SW480 (cell line): ENCODE measurements around the gene ITGA2.

Experiments
- DNase-seq: peaks from one replicate; pipeline ENCODE4 v3.0.0-alpha.2; 2016; ENCODE audit warnings: low spot score

The ITGA2 gene

DNA sequence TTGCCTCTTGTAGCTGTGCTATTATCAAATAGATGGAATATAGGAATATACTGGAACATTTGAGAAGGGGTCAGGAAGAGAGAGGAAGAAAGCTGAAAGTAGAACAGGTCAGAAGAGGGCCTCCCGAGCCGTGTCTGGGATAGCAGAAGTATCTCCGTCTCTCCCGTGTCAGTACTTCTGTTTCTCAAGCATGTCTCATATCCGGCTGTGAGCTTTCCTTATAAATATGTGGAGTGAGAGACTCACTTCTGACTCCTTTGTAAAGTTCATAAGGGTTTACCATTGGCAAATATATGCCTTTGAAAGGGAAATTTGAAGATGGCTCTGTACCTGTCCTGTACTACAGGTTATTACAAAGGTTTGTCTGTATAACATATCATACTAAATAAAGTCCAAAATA, 70.1 kb downstream of the ITGA2 start:
- DNase-seq, result no peak

DNA sequence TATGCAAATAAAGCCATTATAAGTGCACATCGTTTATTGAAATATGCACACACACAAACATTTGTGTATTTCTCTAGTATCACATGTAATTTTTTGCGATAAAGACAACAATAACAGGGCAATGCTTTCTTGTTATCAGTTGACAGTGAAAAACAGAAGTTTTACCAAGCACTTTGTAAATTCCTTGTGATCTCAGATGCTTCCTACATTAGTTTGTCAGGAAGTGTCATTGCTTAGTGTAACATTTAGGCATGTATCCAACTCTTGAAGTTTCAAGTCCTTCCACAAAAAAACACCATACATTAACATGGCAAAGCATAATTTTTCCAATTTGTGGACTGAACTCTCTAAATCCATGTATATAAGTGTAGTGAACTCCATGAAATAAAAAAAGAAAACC, 74.0 kb downstream of the ITGA2 start:
- no peak for DNase-seq

DNA sequence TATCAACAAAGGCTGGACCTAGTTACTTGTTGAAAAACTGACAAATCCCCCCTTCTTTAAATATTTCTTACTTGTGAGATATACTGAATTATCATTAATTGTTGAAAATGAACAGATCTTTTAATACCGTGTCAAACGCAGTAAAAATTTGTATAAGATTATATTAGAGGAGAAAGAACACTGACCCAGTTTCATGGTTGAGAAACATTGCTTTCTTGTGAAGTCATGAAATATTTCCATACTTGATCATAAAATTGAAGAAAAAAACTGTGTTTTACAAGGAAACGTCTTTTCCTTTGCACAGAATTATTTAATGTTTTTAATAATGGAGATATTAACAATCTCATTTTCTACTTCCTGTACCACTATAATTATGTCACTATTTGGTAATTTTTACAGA, 74.6 kb downstream of the ITGA2 start:
- no peak for DNase-seq

DNA sequence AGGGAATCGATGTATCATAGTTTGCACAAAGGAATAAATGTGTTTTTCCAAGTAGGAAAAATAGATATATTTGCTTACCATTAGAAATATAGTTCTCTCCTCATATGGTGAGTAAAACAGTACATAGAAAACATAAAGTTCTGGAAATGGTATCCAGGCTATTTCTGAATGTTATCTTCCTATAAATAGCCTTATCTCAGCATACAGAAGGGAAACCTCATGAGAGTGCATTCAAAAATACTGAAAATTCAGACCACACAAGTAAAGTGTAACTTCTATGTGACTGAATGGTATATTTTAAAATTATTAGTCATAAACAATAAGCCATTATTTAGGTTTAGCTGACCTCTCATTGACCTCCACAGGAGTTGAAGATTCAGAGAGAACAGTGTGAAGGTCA, 76.9 kb downstream of the ITGA2 start:
- no peak for DNase-seq

DNA sequence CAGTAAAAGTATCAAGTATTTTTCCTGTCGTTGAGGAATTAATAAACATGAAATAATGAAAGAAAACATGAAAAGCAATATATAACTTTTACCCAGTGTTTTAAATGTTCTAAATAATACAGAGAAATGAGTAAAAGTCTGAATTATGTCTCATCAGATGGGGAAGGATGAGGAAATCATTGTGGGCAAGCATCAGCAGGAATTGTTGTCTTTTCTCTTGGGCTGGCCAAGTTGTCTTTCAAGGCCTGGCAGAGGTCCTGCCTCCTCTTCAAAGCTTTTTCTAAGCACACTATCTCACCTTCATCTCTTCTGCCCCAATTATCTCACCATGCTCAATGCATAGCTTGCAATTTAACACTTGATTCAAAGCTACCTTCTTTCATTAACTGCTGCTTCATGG, 78.5 kb downstream of the ITGA2 start:
- DNase-seq, result no peak

DNA sequence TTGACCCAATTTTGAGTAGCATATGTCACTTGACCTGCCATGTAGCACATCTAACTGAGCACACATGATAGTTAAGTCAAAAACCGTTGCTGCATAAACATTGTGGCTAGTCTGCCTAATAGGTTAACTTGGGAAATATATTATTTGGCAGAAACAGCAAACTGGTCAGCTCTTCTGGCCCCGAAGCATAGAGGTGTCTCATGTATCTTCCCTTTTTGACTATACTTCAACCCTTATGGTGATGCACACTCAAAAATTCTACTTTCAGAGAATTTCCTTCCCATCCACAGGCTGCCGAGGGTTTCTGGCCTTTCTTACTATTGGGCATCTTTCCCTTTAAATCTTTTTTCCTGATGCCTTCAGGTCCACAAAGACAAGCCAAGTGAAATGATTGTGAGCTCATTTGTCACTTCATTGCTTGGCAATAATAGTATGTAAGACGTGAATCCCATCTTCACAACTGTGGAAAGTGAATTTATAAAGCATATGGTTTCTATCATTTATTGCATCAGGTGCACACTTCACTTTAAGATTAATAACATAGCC, 79.2 kb downstream of the ITGA2 start:
- DNase-seq, result no peak

DNA sequence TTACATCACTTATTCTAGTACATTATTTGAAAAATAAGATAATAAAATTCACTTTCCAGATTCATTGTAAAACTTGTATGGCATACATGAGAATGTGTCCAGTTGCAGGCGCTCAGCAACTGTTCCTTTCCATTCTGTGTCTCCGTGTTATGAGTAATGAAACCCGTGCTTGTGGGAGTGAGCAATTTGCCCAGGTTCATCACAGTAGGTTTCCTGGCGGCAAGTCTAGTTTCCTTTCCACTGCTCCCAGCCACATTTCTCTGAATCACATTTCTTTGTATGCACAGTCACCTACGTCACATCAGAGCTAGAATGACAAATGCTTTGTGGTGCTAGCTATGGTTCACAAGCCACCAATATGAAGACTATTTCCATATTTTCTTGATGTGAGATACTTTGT, 80.5 kb downstream of the ITGA2 start:
- DNase-seq, result no peak

DNA sequence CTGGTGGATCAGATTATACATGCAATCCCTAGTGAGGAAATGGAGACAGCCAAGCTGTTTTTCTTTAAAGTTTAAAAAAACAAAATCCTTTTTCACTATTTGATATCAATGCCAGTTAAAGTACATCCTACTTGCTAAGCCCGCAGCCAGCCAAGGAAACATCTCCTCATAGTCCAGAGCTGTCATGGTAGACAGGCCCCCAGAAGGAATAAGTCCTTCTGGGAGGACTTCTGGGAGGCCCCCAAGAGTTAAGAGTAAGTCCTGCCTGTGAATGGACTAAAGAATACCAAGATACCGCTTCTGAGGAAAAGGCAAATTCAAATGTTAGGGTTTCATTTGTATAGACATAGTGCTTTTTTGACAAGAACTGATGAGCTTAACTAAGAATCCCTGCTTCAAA, 82.1 kb downstream of the ITGA2 start:
- DNase-seq, result no peak

DNA sequence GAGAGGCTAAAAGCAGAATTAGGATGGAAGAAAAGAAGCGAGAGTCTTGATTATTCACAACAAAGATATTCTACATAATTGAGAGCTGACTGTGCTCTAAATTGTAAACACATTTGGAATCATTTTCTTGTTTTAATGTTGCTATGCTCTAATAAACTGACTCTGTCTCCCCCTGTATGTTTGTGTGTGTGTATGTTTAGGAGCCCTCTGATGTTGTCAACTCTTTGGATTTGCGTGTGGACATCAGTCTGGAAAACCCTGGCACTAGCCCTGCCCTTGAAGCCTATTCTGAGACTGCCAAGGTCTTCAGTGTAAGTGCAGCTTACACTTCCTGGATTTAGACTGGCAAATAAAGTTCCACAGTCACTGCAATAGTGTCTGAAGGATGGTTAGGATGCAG, 82.6 kb downstream of the ITGA2 start:
- no peak for DNase-seq

DNA sequence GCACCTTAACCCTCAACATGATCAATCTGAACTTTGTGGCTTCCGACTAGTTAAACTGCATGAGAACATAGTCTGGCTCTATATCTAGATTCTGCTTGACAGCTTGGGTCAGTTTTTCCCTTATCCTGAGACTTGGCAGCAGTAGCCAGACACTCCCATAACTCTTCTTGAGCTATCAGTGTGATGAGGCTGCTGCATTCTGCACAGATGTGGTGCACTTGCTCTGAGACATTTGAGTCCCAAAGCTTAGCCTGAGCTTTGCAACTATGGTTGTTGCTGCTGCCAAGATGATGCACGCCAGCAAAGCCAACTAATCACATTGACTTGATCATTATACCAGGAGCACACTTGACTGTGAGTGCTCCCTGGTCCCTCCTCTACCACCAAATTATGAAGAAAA, 84.2 kb downstream of the ITGA2 start:
- DNase-seq, result no peak

DNA sequence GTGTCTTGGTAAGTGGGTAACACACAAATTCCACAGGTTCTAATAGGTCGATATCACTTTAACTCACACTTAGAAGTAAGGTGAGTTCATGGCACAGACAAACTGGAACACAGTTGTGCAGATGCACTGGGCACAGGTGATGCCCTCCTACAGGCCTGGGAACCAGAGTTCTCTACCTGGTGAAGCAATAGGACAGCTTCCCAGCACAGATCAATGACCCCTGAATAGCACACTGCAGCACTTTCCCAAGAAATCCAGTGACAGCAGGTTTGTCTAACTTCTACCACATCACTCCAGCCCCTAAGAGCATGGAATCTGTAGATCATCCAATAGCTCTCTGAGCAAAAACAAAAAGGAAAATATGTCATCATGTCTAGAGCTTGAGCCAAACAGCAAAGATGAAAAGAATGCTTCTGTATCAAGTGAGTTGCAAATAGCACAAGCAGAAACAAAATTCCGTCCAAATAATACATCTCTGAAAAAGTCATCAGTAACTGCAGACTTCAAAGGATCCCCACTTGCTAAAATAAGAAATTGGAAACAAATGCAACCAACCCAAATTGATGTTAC, 86.9 kb downstream of the ITGA2 start:
- no peak for DNase-seq

DNA sequence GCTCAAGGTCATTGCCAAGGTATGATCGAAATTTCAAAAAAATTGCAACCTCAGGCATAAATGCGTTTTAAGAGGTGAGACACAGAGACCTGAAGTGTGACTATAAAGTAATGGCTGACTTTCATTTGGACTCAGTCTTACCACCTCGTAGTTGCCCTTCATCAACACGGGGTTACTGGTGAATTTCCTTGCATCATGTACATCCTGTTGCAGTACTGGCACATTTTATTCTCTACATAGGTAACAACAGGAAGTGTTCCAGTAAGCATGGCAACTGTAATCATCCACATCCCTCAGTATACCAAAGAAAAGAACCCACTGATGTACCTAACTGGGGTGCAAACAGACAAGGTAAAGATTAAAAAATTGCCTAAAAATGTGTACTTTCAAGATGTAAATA, 91.1 kb downstream of the ITGA2 start:
- no peak for DNase-seq

DNA sequence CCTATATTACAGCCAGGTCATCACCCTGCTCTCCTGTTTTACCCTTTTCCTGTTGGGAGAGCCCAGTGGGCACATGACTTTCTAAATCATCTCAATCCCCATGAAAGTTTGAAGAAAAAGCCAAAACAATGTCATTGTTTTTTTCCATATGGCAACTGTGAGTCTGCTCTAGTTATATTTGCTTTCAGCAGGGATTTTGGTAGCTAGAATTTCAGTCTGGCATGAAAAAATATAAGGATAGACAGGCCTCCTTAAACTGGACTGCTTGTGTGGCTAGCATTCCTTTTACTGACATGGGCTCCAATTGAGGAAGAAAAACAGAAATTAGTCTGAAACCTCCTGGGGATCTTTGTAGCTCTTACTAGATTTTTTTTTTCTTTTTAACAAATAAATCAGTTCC, 94.8 kb downstream of the ITGA2 start:
- no peak for DNase-seq

DNA sequence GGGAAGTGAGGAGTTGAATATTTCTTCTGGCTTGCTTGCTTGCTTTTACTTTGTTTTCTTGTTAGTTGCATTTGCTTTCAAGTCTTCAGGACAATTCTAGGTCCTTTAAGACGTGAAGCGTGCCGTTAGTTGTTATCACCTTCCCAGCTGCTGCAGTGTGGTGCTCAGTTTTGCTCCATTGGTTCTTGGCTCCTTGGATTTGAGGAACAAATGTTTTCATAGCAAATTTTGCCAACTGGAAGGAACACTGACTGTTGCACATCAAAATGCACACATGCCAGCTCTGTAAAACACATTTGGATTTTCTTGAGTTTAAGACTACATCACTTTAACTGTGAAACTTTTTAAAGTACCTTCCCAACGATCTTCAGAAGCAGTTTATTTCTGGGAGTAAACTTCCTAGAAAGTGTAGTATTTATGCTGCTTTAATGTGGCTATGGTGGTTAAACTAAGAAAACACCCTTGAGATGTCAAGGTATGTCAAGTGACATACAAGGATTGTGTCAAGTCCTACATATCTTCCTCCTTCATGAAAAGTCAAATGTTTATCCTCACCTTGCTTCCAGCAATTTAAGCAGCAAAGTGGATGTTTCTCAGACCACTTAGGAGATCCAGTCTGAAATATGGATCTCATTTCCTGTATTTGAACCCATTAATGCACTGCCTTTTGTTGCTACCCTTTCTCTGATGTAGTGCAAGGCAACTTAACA, 95.5 kb downstream of the ITGA2 start:
- DNase-seq, result no peak

DNA sequence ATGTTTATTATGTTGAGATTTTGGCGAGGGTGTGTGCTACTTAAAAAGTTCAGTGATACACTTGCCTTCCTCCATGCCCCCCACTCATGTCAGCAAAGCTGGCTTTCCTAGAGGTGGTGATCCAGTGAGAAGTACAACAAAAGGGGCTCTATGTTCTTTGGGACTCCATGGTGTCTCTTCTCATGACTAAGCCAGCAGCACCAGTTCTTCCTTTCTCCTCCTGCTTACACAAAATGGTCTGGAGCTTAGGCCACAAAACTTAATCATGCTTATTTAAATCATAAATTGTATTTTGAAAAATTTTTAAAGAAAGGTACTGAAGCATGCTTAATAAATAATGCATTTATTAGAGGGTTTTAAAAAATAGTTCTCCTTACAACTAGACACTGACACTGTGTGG, 98.0 kb downstream of the ITGA2 start:
- DNase-seq, result no peak

DNA sequence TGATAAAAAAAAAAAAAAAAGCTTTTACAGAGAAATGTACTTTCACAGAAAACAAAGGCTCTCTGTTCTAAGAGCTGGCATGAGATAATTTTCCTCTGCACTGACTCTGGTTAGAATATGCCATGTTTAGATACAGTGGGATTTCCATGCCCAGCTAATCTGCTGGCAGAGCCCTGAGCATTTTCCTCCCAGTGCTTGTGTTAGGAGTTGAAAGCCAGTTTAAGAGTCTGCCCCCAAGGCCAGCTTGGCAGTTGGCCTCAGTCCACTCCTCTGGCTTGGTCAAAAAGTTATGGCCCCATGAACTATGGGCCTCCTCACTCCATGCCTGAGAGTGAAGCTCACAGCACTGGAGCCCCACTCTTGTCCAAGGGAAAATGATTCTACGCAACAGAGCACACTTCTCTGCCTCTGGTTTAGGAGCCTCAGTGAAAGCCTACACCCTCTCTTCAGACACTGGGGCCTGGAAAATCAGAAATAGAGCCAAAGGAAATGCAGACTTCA, 98.5 kb downstream of the ITGA2 start:
- DNase-seq, result no peak

DNA sequence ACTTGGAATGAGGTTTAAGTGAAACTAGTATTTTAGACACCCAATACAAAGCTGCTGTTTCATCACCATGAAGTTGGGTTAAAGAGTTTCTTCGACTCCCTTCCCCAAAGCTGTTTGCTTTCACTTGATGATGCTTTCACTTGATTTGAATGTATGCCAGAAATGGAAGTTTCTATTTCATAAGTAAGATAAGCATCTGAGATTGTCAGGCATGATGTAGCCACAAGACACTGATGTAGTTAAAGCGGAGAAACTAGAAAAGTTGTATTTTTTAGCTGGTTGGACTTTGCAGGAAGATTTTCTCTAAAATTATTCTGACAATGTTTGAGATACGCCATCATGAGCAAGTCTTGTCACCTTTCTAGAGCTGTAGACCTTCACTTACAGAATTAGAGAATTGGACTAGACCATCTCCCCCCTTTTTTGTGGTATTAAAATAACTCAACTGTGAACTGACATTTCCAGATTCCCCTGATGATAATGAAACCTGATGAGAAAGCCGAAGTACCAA, 100.4 kb downstream of the ITGA2 start:
- DNase-seq, result no peak

DNA sequence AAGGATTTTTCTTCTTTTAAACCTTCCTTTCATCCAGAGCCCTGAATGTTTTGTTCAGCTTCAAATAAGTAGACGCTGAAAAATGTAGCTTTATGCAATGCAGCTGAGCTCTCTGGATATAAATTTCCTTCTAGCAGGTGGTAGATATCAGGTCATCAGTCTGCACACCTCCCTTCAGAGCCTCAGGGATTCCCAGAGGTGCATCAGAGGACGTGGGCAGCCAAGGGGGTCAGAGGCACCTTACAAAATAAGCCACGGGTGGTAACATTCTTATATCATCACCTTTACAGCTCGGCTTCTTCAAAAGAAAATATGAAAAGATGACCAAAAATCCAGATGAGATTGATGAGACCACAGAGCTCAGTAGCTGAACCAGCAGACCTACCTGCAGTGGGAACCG, 101.1 kb downstream of the ITGA2 start:
- no peak for DNase-seq

DNA sequence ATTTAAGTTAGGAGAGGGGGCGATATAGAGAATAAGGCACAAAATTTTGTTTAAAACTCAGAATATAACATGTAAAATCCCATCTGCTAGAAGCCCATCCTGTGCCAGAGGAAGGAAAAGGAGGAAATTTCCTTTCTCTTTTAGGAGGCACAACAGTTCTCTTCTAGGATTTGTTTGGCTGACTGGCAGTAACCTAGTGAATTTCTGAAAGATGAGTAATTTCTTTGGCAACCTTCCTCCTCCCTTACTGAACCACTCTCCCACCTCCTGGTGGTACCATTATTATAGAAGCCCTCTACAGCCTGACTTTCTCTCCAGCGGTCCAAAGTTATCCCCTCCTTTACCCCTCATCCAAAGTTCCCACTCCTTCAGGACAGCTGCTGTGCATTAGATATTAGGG, 102.1 kb downstream of the ITGA2 start:
- no peak for DNase-seq

DNA sequence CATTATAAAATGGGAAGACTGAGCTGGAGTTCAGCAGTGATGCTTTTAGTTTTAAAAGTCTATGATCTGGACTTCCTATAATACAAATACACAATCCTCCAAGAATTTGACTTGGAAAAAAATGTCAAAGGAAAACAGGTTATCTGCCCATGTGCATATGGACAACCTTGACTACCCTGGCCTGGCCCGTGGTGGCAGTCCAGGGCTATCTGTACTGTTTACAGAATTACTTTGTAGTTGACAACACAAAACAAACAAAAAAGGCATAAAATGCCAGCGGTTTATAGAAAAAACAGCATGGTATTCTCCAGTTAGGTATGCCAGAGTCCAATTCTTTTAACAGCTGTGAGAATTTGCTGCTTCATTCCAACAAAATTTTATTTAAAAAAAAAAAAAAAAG, 103.1 kb downstream of the ITGA2 start:
- DNase-seq, result no peak

DNA sequence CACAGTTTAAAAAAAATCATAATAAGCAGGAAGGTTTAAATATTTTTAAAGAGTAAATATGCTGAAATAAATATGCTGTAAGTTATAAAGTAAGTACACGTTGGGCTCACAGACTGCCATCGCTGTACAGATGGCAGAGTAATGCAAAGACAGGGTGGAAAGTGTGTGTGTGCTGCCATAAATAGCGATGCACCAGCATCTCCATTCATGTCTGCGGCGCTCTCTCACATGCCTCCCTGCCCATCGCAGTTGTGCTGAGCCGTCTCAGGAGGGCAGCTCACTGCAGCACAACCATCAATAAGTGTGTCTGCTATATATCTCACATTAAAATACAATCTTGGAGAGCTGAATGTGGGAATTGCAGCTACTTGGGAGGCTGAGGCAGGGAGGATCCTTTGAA, 106.1 kb downstream of the ITGA2 start:
- no peak for DNase-seq

DNA sequence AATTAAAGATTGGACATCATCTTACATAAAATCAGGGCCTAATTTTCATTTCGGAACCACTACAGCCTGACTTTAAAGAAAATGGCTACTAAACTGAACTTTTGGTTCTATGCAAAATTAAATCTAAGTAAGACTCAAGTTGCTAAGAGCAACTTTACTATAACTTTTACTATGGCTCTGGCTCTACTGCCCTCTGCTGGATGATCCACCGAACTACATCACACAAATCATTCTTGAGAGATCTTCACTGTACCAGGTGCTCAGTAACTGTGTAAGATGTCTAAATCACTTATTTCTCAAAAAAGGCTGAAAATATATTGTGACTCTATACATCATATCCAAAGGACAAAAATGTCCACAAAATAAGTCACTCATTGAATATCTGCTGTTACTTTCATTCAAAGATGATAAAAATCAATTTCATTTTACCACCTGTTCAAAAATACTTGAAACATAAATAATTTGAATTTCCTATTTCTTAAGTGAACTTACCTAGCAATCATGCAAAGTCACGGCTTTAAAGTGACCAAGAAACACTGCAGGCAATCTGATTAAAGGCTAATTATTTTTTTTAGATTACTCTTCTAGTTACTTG, 106.9 kb downstream of the ITGA2 start:
- peak; percentile 29 for DNase-seq

DNA sequence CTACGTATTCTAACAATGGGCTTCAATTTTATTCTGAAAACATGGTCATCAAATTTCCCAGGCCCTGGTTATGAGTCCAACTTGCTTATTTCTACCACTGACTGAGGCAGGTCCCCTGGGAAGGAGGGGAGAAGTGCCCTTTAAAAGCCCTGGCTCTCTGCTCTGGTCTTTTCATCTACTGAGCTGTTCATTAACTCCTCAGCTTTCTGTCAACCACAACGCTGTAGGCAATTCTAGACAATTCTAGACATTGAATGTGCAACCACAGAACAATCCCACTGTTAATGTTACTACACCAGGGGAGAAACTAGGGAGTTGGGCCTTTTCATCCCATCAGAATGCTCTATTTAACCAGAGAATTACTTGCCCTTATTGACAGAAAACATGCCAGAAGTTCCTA, 110.4 kb downstream of the ITGA2 start:
- no peak for DNase-seq
